Keratinocyte (primary cell): ENCODE results near the gene ADAMTS10.
"Not testable (repeated sequence)": the region's sequence is repeated elsewhere in the genome, so short reads cannot be mapped to it uniquely, and the experiment has no call there.

Source experiments
- EZH2 ChIP-seq: IDR thresholded peaks from one replicate; pipeline ENCODE4 v1.6.1; 2012; ENCODE audit warnings: inconsistent platforms, mild to moderate bottlenecking, low read length, moderate library complexity
- TF ChIP-seq, protein P1 (sequence below), 3 experiments: IDR thresholded peaks in 1 of 3; conservative IDR thresholded peaks in 1 of 3; optimal IDR thresholded peaks in 1 of 3; 2 replicates in 2 of 3; 3 replicates in 1 of 3; pipeline versions ENCODE3 to v1.5.1; 2011; ENCODE audit warnings: low read length in 3 of 3, mild to moderate bottlenecking in 3 of 3, moderate library complexity in 2 of 3, control low read depth in 1 of 3, inconsistent platforms in 1 of 3; ENCODE audit not compliant: insufficient read depth in 2 of 3; ENCODE audit errors: extremely low read depth in 1 of 3

GRCh38 chr19:8637070-8637469 lies 26.6 kb upstream of the ADAMTS10 start:
- TF ChIP-seq, protein P1, sequence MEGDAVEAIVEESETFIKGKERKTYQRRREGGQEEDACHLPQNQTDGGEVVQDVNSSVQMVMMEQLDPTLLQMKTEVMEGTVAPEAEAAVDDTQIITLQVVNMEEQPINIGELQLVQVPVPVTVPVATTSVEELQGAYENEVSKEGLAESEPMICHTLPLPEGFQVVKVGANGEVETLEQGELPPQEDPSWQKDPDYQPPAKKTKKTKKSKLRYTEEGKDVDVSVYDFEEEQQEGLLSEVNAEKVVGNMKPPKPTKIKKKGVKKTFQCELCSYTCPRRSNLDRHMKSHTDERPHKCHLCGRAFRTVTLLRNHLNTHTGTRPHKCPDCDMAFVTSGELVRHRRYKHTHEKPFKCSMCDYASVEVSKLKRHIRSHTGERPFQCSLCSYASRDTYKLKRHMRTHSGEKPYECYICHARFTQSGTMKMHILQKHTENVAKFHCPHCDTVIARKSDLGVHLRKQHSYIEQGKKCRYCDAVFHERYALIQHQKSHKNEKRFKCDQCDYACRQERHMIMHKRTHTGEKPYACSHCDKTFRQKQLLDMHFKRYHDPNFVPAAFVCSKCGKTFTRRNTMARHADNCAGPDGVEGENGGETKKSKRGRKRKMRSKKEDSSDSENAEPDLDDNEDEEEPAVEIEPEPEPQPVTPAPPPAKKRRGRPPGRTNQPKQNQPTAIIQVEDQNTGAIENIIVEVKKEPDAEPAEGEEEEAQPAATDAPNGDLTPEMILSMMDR (optimal IDR thresholded peaks at IDR 0.05 in 1 of 3, IDR thresholded peaks at IDR 0.05 in 1 of 3, conservative IDR thresholded peaks at IDR 0.05 in 1 of 3; ENCODE audit: extremely low read depth in 1 of 3, insufficient read depth in 2 of 3, low read length in 3 of 3), result not testable (repeated sequence)
- not testable (repeated sequence) for TF ChIP-seq EZH2
